ENCODE results near the gene ZNRD2.
A peak's percentile ranks its signal among the peaks of the same experiment; 100 is the strongest.

The ZNRD2 gene

DNA sequence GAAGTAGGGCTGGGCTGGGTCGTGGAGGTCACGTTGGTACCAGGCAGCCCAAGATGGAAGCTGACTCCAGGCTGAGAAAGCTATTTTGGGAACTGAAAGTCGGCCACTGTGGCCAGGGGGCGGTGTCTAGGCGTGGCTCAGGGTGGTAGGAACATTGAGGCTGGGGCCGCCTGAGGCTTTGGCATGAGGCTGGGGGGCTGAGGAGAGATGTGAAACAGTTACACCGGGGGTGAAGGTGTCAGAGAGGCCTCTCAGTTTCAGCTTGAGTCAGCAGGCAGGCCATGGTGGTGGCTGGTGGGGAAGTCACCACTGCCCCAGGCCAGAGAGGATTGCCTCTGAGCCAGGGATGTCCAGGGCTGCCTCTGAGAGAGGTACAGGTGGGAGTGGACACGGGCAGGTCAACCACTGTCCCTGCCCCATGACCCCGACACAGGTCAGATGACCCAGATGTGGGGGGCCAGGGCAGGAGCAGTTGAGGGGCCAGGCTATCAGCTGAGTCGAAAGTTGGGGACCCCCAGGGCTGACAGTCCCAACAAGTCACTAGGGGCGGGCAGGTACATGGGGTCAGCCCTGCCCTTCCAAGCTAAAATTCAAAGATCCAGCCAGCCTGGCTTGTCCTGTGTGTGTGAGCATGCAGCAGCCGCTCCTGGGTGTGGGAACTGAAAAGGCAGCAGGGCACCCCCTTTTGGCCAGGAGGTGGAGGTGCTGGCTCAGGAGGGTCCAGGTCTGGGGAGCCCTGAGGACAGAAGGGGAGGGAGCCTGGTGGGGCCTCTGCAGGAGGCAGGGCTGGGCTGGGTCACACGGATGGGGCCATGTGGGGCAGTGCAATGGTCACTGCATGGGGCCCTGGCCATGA lies 18.1 kb downstream of the ZNRD2 start:
- no peak for DNase-seq (ENCODE audit: low read depth)

DNA sequence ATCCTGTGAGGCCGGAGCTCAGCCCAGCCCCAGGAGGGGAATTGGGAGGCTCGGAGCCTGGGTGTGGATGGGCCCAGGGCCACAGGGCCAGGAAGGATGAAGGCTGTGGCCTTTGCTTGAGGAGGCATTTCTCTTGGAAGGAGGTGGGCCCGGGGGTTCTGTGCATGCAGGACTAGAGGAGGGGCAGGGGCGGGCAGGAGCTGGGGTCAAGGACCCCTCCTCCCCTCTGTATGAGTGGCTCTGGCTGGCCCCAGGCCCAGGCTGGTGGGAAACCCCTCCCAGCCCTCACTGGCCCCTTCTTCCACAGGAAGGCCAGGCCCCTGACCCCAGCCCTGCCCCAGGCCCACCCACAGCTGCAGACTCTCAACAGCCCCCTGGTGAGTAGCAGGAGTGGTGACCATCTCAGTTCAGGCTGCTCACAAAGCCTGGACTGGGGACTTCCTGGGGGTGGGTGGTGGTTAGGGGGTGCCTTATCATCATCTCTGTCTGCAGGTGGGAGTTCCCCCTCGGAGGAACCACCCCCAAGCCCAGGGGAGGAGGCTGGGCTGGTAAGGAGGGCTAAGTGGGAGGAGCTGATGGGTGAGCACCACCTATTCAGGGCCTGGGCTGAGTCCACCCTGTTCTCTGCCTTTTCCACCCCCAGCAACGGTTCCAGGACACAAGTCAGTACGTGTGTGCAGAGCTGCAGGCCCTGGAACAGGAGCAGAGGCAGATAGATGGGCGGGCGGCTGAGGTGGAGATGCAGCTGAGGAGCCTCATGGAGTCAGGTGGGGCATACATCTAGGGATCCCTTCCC lies 19.4 kb downstream of the ZNRD2 start:
- no peak for DNase-seq (ENCODE audit: low read depth)

DNA sequence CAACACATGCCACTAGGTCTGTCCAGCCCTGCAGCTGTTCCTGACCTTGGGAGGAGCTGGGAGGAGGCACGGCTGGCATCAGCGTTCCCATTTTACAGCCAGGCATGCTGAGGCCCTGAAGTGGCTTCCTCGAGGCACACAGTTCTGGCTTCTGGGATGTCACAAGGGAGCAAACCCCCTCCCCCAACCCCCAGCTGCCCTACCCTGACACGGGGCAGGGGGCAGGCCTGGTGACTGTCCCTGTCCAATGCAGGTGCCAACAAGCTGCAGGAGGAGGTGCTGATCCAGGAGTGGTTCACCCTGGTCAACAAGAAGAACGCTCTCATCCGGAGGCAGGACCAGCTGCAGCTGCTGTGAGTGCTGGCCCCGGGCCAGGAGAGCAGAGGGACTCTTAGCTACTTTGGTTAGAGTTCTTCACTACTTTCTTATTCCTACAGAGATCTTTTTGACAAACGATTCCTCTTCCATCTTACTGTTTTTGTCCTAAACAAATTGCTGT lies 20.0 kb downstream of the ZNRD2 start:
- DNase-seq (ENCODE audit: low read depth) = no peak

DNA sequence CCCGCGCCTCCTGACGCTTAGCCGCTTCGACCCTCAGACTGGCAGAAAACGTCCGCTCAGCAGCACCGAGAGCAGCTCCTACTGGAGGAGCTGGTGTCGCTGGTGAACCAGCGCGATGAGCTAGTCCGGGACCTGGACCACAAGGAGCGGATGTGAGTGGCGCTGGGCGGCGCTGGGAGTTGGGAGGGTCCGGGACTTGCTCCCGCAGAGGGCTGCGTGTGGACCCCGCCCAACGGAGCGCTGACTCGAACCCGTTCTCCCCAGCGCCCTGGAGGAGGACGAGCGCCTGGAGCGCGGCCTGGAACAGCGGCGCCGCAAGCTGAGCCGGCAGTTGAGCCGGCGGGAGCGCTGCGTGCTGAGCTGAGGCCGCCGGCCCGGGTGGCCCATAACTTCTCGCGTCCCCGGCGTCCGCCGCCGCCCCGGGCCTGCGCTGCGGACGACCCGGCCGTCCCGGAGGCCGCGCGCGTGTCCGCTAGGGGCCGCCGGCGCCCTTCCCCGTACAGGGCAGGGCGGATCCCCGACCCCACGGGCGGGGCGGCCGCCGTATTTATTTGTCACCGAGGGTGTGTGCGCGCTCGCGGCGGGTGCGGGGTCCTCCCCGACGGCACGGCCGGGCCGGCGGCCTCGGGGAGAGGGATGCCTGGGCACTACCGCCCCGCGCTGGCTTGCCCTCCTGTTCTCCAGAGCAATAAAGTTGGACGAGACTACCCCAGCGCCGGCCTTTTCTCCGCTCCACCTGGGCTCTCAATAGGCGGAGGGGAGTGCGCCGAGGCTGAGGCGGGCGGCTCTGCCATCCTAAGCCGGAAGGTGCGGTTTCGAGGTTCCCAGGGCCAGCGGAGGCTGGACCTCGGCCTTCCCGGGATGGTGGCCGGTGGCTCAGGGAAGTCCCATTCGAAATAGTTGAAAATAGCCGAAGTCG lies 21.9 kb downstream of the ZNRD2 start:
- no peak for DNase-seq (ENCODE audit: low read depth)

DNA sequence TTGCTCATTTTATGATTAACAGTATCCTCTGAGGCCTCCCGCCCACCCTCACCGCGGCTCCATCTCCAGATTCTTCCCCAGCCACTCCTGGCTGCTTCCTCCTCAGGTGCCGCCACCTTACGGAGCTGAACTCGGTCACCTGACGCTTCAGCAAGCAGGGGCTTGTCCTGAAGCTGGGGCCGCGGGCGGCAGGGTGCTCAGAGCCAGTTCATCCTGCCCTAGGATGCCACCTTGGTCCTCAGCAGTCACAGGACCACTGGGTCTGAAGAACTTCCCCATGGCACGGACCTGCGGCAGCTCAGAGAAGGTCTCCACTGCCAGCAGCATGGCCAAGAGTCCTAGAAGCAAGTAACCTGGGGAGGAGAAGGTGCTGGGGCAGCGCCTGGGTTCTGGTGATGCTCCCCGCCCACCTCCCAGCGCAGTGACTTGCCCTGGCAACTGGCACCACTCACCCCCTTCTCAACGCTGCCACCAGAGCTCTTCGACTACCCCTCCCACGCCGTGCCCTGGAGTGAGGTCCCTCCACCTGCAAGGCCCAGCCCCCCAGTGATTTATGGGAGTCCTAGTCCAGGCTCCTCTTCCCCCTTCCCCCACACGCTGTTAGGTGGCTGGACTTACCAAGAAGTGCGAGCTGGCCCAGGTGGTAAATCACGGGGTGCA lies 22.7 kb downstream of the ZNRD2 start:
- DNase-seq (ENCODE audit: low read depth) = no peak

DNA sequence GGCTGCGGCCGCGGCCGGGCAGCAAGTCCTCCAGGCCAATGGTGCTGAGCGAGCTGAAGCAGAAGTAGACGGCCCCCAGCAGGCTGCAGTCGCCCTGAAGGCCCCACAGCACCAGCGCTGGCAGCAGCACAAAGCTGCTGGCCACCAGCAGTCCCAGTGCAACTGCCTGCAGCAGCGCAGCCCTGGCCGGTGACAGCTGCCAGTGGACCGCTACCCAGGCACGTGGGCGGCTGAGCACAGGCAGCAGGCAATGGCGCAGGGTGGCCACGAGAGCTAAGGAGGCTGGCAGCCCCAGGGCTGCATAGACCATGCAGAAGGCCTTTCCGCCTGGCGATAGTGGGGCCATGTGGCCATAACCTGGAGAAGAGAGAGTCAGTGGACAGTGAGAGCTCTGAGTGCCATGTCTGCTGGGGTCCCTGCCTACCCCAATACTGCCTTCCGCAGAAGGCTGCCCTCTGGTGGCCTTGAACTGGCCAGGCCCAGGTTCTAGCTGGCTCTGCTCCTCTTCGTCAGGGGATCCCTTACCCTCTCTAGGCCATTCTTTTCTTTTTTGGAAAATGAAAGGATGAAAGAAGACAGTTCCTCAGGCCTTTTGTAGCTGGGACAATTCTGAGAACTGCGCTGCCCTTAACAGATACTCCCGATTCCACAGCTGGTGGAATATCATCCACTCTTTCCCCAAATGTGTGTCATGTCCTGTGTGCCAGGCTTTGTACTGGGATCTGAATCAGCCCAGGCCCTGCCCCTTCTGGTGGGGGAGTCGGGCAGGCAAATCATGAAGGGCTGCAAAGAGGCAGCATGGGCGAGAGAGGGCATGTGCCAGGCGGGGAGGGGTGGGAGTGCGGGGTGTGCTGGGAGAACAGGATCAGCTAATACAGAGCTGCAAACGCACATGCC lies 23.5 kb downstream of the ZNRD2 start:
- no peak for DNase-seq (ENCODE audit: low read depth)

DNA sequence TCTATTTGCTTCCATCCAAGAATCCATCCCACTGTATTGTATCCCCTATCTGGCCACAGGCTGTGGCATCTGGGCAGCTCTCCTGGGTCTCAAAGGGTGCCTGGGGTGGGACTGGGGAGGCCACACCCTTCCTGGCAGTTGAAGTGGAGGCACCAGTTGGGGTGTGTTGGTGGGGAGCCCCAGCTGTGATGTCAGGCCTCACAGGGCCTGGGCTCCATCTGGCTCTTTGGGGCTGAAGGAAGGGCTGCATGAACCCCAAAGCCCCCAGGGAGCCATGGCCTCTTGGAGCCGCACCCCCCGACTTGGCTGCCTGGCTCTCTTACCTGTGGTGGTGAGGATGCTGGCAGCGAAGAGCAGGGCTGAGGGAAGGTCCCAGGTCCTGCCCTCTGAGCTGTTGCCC lies 24.9 kb downstream of the ZNRD2 start:
- DNase-seq (ENCODE audit: low read depth) = no peak

DNA sequence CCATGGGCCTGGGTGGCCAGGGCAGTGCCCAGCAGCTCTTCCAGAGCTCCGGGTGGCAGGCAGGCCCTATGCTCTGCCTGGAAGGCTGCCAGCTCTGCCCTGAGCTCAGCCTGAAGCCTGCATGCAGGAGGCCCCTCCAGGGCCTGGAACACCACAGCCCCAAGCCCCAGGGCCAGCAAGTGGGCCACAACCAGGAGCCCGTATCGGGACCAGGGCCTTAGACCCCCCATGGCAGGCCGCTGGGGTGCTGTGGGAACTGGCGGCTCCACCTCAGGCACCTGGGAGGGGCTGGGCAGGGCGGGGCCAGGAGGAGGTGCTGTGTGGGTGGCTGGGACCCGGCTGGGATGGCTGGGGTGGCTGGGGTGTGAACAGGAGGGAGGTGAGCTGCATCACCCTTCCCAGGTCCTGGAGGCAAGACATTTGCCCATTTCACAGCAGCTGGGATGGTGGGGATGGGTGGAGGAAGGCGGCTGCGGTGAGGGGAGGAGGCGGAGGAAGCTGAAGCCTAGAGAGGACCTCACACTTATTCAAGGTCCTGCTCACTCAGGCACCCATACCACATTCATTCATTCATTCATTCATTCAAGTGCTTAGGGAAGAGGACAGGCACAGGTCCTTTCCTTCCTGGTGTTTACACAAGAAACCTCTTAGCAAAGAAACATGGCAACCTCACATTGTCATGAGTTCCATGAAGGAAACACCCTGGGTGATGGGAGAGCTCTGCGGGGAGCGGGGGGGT lies 25.4 kb downstream of the ZNRD2 start, which contains the start of gene KCNK7:
KCNK7 (minus strand) TSS at position 258 of the 739 bp plus-strand sequence; CDS start at position 230, 28 bp downstream.
- DNase-seq (ENCODE audit: low read depth) = no peak

DNA sequence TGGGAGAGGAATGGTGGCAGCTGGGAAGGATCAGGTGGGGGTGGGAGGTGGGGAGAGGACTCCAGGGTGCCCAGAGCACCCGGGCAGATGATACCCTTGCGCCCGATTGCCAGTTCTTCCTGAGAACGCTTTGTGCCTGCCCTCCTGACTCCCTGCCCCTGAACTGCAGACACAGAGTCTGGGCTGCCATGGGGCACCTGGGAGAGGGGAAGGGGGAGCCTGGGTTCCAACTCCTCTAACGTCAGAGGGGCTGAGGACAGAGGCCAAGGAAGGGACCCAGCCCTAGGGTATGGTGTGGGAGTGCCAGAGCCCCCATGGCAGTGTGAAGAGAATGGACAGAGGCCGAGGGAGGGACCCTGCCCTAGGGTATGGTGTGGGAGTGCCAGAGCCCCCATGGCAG lies 26.2 kb downstream of the ZNRD2 start:
- DNase-seq (ENCODE audit: low read depth) = no peak

DNA sequence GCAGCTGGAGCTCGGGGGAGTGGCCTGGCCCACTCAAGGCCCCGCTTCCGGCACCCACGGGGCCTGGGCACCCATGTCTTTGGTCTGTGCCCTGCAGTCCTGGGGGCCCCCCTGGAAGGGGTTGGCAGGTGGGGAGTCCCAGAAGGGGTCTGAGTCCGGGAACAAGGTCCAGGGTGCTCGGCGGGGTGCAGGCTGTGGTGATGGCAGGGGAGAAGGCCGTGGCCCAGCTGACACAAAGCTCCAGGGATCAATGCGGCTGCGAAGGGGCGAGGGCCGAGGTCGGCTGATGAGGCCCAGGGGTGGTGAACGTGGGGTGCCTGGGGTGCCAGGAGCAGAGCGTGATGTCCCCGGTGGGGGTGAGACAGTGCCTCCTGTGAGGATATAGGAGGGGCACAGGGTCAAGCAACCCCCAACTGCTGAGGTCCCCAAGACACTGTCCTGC lies 28.0 kb downstream of the ZNRD2 start:
- DNase-seq (ENCODE audit: low read depth) = no peak

DNA sequence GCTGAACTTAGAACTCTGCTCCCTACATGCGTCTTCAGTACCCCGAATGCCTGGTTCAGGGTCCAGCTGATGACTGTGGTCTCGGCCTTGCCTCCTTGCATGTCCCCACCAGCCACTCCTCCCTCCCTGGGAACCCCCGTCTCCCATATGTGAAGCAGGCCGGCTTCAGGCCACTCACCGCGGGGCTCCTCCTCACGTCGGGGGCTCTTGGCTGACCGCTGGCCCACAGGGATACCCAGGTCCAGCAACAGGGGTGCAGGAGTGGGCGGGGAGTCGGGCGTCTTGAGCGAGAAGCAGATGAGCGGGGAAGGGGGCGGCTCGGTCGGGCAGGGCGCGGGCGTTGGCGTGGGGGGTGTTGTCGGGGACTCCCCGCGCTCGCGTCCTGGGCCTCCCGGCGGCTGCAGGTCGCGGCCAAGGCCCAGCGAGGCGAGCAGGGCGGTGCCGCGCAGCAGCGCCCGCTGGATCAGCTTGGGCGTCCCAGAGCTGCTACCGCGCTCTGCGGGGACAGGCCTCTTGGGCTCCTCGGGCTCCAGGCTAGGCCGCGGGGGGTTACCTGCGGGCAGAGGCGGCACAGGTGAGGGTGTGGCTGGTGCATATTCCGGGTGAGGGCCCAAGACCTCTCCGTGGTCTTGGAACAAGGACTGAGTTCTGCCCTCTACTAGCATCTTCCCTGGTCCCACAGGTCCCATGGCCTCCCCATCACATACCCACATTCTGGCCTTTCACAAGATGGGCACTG lies 29.1 kb downstream of the ZNRD2 start:
- DNase-seq (ENCODE audit: low read depth) = no peak

DNA sequence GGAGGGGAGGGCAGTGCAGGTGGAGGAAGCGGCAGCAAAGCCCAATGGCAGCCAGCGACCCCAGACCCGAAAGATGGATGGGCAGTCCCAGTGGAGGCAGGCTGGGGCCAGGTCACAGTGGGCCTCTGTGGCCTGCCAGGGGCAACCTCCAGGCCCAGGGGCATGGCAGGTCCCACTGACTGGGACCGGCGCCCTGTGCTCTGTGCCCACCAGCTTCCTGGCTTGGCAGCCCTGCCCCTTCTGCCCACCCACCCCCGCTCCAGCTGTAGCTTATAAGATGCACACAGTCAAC lies 29.6 kb downstream of the ZNRD2 start:
- DNase-seq (ENCODE audit: low read depth) = no peak

DNA sequence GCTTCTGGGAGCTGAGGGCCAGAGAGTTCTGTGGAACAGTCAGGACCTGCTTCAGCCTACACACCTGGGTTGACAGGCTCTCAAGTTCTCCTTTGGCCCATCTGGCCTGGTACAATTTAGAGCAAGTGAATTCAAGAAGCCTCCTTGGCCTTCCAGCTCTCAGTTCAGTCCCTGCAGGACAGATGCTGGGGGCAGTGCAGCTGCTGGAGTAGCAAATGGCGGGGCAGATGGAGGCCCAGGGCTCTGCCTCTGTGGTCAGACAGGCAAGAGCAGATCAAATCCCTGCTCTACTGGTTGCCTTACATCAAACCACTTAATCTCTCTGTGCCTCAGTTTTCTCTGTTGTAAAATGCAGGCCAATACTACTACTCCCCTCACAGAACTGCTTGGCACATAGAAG lies 34.0 kb downstream of the ZNRD2 start:
- DNase-seq (ENCODE audit: low read depth) = no peak

DNA sequence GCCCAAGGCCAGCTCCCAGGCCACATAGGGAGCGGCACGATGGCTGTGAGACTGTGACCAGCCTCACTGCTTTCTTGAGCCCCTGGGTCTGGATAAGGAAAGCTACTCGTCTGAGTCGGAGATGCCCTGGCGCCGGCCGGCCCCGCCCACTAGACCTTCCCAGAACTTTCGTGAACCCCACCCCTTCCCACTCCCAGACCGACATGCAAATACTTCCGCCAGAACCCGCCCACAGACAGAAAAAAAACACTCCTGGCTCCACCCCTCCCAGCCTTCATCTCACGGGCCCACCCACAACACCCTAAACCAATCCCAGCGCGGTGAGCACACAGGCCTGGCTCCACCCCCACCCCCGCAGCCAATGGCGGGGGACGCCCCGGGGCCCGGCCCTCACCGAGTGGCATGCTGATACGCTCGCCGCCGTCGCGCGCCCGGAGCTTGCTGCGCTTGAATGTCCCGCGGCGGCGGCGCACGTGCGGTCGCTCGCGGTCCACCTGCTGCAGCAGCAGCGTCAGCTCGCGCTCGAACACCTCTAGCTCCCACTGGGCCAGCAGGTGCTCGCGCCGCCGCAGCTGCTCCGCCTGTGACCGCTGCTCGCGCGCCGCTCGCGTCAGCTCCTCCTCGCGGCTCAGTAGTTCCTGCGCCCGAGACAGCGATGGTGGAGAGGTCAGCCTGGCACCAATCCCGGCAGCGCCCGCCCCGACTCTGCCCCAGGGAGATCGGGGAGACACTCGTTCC lies 36.8 kb downstream of the ZNRD2 start:
- peak; percentile 65 for DNase-seq (ENCODE audit: low read depth)

DNA sequence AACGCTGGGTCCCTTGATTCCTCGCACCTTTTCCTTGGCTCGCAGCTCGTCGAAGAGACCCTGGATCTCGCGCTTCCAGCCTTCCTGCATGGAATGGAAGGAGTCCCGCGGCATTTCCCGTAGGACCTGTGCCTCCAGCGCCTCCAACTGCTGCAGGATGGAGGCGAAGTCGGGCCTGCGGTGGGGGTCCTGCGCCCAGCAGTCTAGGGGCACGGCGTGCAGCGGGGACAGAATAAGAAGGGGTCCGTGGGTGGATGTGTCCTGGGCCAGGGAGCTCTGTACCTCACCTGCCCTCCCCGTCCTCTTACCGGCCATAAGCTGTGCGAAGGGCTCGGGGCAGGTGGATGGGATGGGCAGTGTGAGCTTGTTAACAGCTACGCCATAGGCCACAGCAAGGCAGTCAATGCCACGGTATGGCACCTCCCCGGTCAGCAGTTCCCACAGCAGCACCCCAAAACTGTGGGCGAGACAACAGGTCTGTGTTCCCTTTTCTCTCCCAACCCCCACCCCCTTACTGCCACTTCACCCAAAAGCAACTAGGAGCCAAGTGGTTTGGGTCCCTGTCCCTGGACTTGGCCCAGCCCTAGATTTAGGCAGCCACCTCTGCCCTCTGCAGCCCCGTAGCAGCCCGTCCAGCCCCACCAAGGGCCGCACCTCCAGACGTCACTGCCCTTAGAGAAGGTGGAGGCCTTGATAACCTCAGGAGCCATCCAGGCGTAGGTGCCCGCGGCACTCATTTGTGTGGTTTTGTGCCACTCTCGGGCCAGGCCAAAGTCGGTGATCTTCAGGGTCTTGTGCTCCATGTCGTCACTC lies 37.5 kb downstream of the ZNRD2 start:
- no peak for DNase-seq (ENCODE audit: low read depth)

DNA sequence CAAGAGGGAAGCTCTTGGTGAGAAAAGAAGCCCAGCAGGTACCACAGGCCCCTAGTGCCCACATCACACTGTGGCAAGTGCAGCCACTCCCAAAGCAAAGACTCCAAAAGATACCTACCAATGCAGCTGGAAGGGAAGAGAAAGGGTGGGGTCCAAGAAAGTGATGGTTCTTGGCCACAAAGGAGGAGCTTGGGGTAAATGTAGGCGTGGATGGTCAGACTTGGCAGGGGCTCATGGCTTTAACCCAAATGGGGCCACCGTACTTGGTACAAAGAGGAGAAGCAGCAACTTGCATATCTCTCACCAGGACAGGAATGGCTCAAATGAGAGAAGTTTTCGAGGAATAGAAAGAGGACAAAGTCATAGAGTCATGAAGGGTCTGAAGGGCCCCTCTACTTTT lies 39.0 kb downstream of the ZNRD2 start:
- DNase-seq (ENCODE audit: low read depth) = no peak

DNA sequence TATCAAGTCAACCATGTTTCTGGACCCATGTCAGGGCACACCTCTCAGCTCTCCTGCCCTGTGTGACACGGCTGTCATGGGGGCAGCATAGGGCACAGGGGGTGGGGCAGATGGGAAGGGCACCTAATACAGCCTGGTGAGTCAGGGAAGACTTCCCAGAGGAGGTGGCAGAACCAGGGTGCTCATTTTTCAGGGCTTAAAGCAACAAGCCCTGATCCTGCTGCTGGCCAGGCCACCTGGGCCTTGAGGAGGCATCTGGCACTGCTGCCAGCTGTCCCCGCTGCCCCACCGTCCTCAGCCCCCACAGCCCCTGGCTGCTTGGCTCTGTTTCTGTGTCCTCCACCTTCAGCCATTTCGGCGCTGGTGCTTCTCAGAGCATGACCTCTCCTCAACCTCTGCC lies 39.4 kb downstream of the ZNRD2 start:
- DNase-seq (ENCODE audit: low read depth) = no peak

DNA sequence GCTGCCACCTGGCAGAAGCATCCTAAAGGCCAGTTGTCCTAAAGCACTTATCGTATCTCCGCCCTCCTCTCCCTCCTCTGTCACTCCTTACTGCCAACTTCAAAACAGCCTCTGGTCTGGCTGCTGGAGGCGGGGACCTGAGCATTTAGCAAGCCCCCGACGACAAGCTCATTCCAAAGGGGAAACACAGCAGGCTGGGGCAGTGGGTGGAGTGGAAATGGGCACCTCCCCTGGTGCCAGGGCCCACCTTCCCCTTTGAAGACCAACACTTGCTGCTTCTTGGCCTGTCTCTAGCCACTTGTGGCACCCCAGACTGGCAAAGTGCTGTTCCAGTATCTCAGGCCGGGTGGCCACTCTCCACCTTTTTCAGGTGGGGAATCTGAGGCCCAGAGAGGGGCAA lies 40.1 kb downstream of the ZNRD2 start:
- DNase-seq (ENCODE audit: low read depth) = no peak

Data from HS-27A (cell line).